ENCODE measurements around the gene PLTP.

- TF ChIP-seq POLR2A (IDR thresholded peaks at IDR 0.05): no peak
- TF ChIP-seq, protein P1, sequence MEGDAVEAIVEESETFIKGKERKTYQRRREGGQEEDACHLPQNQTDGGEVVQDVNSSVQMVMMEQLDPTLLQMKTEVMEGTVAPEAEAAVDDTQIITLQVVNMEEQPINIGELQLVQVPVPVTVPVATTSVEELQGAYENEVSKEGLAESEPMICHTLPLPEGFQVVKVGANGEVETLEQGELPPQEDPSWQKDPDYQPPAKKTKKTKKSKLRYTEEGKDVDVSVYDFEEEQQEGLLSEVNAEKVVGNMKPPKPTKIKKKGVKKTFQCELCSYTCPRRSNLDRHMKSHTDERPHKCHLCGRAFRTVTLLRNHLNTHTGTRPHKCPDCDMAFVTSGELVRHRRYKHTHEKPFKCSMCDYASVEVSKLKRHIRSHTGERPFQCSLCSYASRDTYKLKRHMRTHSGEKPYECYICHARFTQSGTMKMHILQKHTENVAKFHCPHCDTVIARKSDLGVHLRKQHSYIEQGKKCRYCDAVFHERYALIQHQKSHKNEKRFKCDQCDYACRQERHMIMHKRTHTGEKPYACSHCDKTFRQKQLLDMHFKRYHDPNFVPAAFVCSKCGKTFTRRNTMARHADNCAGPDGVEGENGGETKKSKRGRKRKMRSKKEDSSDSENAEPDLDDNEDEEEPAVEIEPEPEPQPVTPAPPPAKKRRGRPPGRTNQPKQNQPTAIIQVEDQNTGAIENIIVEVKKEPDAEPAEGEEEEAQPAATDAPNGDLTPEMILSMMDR (IDR thresholded peaks at IDR 0.05 in 4 of 5, conservative IDR thresholded peaks at IDR 0.05 in 1 of 5): no peak
Observed at GRCh38 chr20:45917790-45918141, 5.8 kb upstream of the PLTP start.

All from gastrocnemius medialis (tissue), 4 donors.